HL-60/S4 treated with retinoic acid at 250 ng/mL for 4 days and 3 days (cell line): Measurements from ENCODE around the gene CUEDC1.

Source experiments
- in situ Hi-C: fragments of 300-500 bp; cut with MboI; formaldehyde crosslinking; loops from 2 replicates; pipeline ENCODE4 v1.7.0; 2022; ENCODE audit warnings: low sequenced_read_pairs

The CUEDC1 gene

GRCh38 chr17:57955183-57955931 is at the start of gene CUEDC1:
TSS of gene CUEDC1 (minus strand) at chr17:57955412. CDS start at chr17:57885564, 69,848 bp downstream.
- in situ Hi-C loops = no loop called here

- in situ Hi-C loops = loop anchor here (10.0 kb wide), 1 partner anchor 149 kb away; the partner anchor contains the start of gene MRPS23
Observed at GRCh38 chr17:58004060-58004459, 48.8 kb upstream of the CUEDC1 start.

GRCh38 chr17:58002973-58003372 is 47.8 kb upstream of the CUEDC1 start:
- in situ Hi-C loops = loop anchor here (10.0 kb wide), 1 partner anchor 148 kb away; the partner anchor contains the start of gene MRPS23

- in situ Hi-C loops = loop anchor here (10.0 kb wide), 1 partner anchor 148 kb away; the partner anchor contains the start of gene MRPS23
Observed at GRCh38 chr17:58002154-58002948, 47.1 kb upstream of the CUEDC1 start.

GRCh38 chr17:58001461-58002124 is 46.4 kb upstream of the CUEDC1 start:
- in situ Hi-C loops = loop anchor here (10.0 kb wide), 1 partner anchor 147 kb away; the partner anchor contains the start of gene MRPS23

- in situ Hi-C loops = loop anchor here (10.0 kb wide), 1 partner anchor 145 kb away; the partner anchor contains the start of gene MRPS23
Observed at GRCh38 chr17:57999496-58000017, 44.3 kb upstream of the CUEDC1 start.

- in situ Hi-C loops = no loop called here
Observed at GRCh38 chr17:57999010-57999495, 43.8 kb upstream of the CUEDC1 start.

GRCh38 chr17:57997085-57997809 is 42.0 kb upstream of the CUEDC1 start:
- in situ Hi-C loops = no loop called here

GRCh38 chr17:57995076-57995956 is 40.1 kb upstream of the CUEDC1 start:
- in situ Hi-C loops = no loop called here

GRCh38 chr17:57994436-57994835 is 39.2 kb upstream of the CUEDC1 start:
- in situ Hi-C loops = no loop called here

GRCh38 chr17:57993471-57994365 is 38.5 kb upstream of the CUEDC1 start:
- in situ Hi-C loops = no loop called here

- in situ Hi-C loops = no loop called here
Observed at GRCh38 chr17:57991537-57991936, 36.3 kb upstream of the CUEDC1 start.

- in situ Hi-C loops = no loop called here
Observed at GRCh38 chr17:57990037-57990436, 34.8 kb upstream of the CUEDC1 start.

- in situ Hi-C loops = no loop called here
Observed at GRCh38 chr17:57988301-57989250, 33.4 kb upstream of the CUEDC1 start.

- in situ Hi-C loops = no loop called here
Observed at GRCh38 chr17:57987581-57988300, 32.5 kb upstream of the CUEDC1 start, which contains the start of gene VEZF1. TSS of gene VEZF1 (minus strand) at chr17:57988254. CDS start at chr17:57988111, 143 bp downstream.
